Endothelial cell of umbilical vein (primary cell): ENCODE results near the gene TOP3B.

Experiments
- CTCF ChIP-seq, 2 donors: IDR thresholded peaks; 1 replicate in 1 of 2; 2 replicates in 1 of 2; pipeline ENCODE4 v1.5.1; 2011; ENCODE audit warnings: low read length in 2 of 2, mild to moderate bottlenecking in 2 of 2, moderate library complexity in 2 of 2, control low read depth in 1 of 2, inconsistent platforms in 1 of 2, low read depth in 1 of 2; ENCODE audit not compliant: insufficient read depth in 1 of 2; ENCODE audit errors: extremely low read depth in 1 of 2
- EZH2 ChIP-seq: IDR thresholded peaks from 2 replicates; pipeline ENCODE4 v1.6.1; 2012; ENCODE audit warnings: borderline replicate concordance, low read depth, mild to moderate bottlenecking, moderate library complexity, low read length, inconsistent platforms; ENCODE audit not compliant: severe bottlenecking
- MAX ChIP-seq: IDR thresholded peaks from 2 replicates; pipeline ENCODE4 v1.6.1; 2011; ENCODE audit not compliant: insufficient read depth, insufficient read length
- POLR2A ChIP-seq: IDR thresholded peaks from 2 replicates; pipeline ENCODE4 v1.6.1; 2012; ENCODE audit warnings: low read depth, mild to moderate bottlenecking, control low read depth, low read length
- POLR2AphosphoS5 ChIP-seq: IDR thresholded peaks from 2 replicates; pipeline ENCODE4 v1.6.1; 2012; ENCODE audit warnings: low read depth, mild to moderate bottlenecking, control low read depth, low read length, moderate library complexity; ENCODE audit not compliant: insufficient read depth

- TF ChIP-seq EZH2, result no peak
- TF ChIP-seq CTCF (IDR thresholded peaks at IDR 0.05; ENCODE audit: extremely low read depth in 1 of 2, insufficient read depth in 1 of 2, low read depth in 1 of 2, low read length in 2 of 2), result no peak
- no peak for TF ChIP-seq MAX
- no peak for TF ChIP-seq POLR2AphosphoS5
- TF ChIP-seq POLR2A, result no peak
These were observed 6.7 kb downstream of the TOP3B start for GRCh38 chr22:21975854-21976345.
